ENCODE data around the gene ZNF432. TPM values are rescaled to one million over a fixed set of nuclear protein-coding genes. Genes with fewer than 3 reads are reported as not detected.

ZNF432 gene
- total and polyA plus RNA-seq, 2 of the 13 experiments (the other 11 are each of a cell fraction or from before 2014, with no cell fraction given), result 4.1 to 8.7 TPM

DNA sequence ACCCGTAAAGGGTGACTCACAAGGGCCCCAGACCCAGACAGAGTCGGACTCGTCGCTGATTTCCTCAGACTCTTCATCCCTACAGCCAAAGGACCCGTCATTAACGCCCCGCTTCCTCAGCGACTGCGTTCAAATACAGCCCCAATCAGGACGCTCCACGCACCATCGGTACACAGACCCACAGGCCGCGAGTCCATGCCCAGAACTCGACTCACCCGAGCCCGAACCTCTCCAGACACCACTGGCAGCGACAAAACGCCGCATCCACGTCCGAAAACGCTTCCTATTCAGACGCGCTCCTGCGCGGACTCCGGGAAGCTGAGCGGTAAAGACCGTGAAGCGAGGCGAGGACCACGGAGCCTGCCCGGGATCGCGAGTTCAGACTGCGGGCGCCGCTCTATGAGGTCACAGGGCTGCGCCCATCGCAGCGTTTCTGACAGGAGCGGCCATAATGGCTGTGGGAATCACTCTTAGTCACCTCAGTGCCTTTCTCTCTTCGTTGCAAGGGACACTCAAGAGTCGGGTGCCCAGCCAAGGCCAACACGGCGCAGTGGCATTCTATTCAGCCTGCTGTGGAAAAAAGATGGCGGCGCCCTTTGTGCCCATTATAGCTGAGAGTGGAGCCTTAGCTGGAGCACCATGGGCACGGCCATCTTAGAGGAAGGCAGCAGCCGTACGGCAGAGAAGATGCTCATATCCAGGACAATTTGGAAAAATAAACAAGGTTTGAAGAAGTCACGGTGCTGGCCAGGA lies 20.4 kb downstream of the ZNF432 start, which contains the start of gene ZNF614 (continued):
- TF ChIP-seq TGIF2 (CRISPR knock-in tag; IDR thresholded peaks at IDR 0.05) (peak; percentile 90), PCBP1 (IDR thresholded peaks at IDR 0.05; ENCODE audit: borderline replicate concordance, low read depth, low read length) (peak; percentile 55; the same call in 1 of the 2 replicates), XBP1 (CRISPR knock-in tag; IDR thresholded peaks at IDR 0.05) (no peak), TEAD3 (CRISPR knock-in tag; optimal IDR thresholded peaks at IDR 0.05; ENCODE audit: borderline replicate concordance) (peak; percentile 59), BRCA1 (CRISPR knock-in tag; IDR thresholded peaks at IDR 0.05) (no peak), ZSCAN30 (CRISPR knock-in tag; IDR thresholded peaks at IDR 0.05) (0 out of 2 replicates have a peak, but pooled peaks have one; percentile 44), BRD4 (CRISPR knock-in tag; IDR thresholded peaks at IDR 0.05) (peak; percentile 96), ZFP1 (CRISPR knock-in tag; IDR thresholded peaks at IDR 0.05) (no peak), ZNF543 (CRISPR knock-in tag; IDR thresholded peaks at IDR 0.05) (0 out of 2 replicates have a peak, but pooled peaks have one; percentile 70), ZBTB42 (CRISPR knock-in tag; IDR thresholded peaks at IDR 0.05) (no peak), ZNF713 (CRISPR knock-in tag; IDR thresholded peaks at IDR 0.05) (no peak), ZNF605 (CRISPR knock-in tag; IDR thresholded peaks at IDR 0.05) (peak; percentile 88), PAX8 (CRISPR knock-in tag; IDR thresholded peaks at IDR 0.05; ENCODE audit: borderline replicate concordance) (no peak; the same call in 1 of the 2 replicates), HCFC1 (IDR thresholded peaks at IDR 0.05; ENCODE audit: low read depth, low read length) (peak; percentile 82), ZNF567 (CRISPR knock-in tag; IDR thresholded peaks at IDR 0.05; ENCODE audit: borderline replicate concordance) (no peak), MTA1 (CRISPR knock-in tag; IDR thresholded peaks at IDR 0.05; ENCODE audit: borderline replicate concordance) (peak; percentile 70; the same call in 1 of the 2 replicates), NONO (IDR thresholded peaks at IDR 0.05) (no peak), NONO (CRISPR knock-in tag; conservative IDR thresholded peaks at IDR 0.05) (peak; percentile 81)
- TF ChIP-seq, protein P1, sequence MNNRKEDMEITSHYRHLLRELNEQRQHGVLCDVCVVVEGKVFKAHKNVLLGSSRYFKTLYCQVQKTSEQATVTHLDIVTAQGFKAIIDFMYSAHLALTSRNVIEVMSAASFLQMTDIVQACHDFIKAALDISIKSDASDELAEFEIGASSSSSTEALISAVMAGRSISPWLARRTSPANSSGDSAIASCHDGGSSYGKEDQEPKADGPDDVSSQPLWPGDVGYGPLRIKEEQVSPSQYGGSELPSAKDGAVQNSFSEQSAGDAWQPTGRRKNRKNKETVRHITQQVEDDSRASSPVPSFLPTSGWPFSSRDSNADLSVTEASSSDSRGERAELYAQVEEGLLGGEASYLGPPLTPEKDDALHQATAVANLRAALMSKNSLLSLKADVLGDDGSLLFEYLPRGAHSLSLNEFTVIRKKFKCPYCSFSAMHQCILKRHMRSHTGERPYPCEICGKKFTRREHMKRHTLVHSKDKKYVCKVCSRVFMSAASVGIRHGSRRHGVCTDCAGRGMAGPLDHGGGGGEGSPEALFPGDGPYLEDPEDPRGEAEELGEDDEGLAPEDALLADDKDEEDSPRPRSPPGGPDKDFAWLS (CRISPR knock-in tag; IDR thresholded peaks at IDR 0.05; ENCODE audit: borderline replicate concordance), result no peak
- TF ChIP-seq, protein P2, sequence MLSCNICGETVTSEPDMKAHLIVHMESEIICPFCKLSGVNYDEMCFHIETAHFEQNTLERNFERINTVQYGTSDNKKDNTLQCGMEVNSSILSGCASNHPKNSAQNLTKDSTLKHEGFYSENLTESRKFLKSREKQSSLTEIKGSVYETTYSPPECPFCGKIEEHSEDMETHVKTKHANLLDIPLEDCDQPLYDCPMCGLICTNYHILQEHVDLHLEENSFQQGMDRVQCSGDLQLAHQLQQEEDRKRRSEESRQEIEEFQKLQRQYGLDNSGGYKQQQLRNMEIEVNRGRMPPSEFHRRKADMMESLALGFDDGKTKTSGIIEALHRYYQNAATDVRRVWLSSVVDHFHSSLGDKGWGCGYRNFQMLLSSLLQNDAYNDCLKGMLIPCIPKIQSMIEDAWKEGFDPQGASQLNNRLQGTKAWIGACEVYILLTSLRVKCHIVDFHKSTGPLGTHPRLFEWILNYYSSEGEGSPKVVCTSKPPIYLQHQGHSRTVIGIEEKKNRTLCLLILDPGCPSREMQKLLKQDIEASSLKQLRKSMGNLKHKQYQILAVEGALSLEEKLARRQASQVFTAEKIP (CRISPR knock-in tag; IDR thresholded peaks at IDR 0.05; ENCODE audit: borderline replicate concordance), result no peak
- TF ChIP-seq, protein P3, sequence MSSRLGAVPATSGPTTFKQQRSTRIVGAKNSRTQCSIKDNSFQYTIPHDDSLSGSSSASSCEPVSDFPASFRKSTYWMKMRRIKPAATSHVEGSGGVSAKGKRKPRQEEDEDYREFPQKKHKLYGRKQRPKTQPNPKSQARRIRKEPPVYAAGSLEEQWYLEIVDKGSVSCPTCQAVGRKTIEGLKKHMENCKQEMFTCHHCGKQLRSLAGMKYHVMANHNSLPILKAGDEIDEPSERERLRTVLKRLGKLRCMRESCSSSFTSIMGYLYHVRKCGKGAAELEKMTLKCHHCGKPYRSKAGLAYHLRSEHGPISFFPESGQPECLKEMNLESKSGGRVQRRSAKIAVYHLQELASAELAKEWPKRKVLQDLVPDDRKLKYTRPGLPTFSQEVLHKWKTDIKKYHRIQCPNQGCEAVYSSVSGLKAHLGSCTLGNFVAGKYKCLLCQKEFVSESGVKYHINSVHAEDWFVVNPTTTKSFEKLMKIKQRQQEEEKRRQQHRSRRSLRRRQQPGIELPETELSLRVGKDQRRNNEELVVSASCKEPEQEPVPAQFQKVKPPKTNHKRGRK (CRISPR knock-in tag; IDR thresholded peaks at IDR 0.05), result no peak
- TF ChIP-seq, protein P4, sequence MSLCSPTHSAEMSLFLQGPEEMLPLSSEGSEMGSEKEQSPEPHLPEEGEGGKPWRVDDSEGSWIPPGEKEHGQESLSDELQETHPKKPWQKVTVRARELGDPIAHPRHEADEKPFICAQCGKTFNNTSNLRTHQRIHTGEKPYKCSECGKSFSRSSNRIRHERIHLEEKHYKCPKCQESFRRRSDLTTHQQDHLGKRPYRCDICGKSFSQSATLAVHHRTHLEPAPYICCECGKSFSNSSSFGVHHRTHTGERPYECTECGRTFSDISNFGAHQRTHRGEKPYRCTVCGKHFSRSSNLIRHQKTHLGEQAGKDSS (CRISPR knock-in tag; IDR thresholded peaks at IDR 0.05; ENCODE audit: borderline replicate concordance, low read depth), result peak; percentile 78; the same call in 1 of the 2 replicates
- TF ChIP-seq, protein P5, sequence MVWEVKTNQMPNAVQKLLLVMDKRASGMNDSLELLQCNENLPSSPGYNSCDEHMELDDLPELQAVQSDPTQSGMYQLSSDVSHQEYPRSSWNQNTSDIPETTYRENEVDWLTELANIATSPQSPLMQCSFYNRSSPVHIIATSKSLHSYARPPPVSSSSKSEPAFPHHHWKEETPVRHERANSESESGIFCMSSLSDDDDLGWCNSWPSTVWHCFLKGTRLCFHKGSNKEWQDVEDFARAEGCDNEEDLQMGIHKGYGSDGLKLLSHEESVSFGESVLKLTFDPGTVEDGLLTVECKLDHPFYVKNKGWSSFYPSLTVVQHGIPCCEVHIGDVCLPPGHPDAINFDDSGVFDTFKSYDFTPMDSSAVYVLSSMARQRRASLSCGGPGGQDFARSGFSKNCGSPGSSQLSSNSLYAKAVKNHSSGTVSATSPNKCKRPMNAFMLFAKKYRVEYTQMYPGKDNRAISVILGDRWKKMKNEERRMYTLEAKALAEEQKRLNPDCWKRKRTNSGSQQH (CRISPR knock-in tag; IDR thresholded peaks at IDR 0.05; ENCODE audit: low read depth), result no peak
